GM19238 (cell line): ENCODE results near the gene TESK2.
A peak's percentile ranks its signal among the peaks of the same experiment; 100 is the strongest.

Experiments
- DNase-seq: peaks from one replicate; pipeline ENCODE4 v3.0.0; 2011; ENCODE audit warnings: low spot score; ENCODE audit not compliant: insufficient read length

The TESK2 gene

GRCh38 chr1:45306319-45306718 is 184.6 kb downstream of the TESK2 start:
- DNase-seq = no peak

- DNase-seq = no peak
Measured at GRCh38 chr1:45305231-45305630, 185.7 kb downstream of the TESK2 start.

- peak; percentile 7 for DNase-seq
Measured at GRCh38 chr1:45304311-45305081, 186.5 kb downstream of the TESK2 start.

- peak; percentile 94 for DNase-seq
Measured at GRCh38 chr1:45303520-45304310, 187.2 kb downstream of the TESK2 start.

GRCh38 chr1:45302505-45303150 is 188.3 kb downstream of the TESK2 start:
- no peak for DNase-seq

GRCh38 chr1:45300669-45300997 is 190.3 kb downstream of the TESK2 start:
- no peak for DNase-seq

- peak; percentile 47 for DNase-seq
Measured at GRCh38 chr1:45299981-45300668, 190.8 kb downstream of the TESK2 start.

- no peak for DNase-seq
Measured at GRCh38 chr1:45299296-45299695, 191.7 kb downstream of the TESK2 start.

GRCh38 chr1:45297666-45298356 is 193.2 kb downstream of the TESK2 start:
- DNase-seq = no peak
